Osteoblast (primary cell): Measurements from ENCODE around the gene SLC35C1. TPM values are rescaled to one million over a fixed set of nuclear protein-coding genes. Genes with fewer than 3 reads are reported as not detected.

Source experiments
- DNase-seq: peaks from one replicate; pipeline ENCODE4 v3.0.0; 2011; ENCODE audit warnings: low spot score, mixed read lengths; ENCODE audit not compliant: insufficient read length; ENCODE audit errors: missing footprints
- H2AFZ ChIP-seq: 2 replicates; pipeline ENCODE4 v1.6.0; 2011; ENCODE audit warnings: mild to moderate bottlenecking, low read length
- H3K27ac ChIP-seq: 2 replicates; pipeline ENCODE4 v1.5.1; 2011; ENCODE audit warnings: mild to moderate bottlenecking, low read depth, low read length, moderate library complexity
- H3K27me3 ChIP-seq: 2 replicates; pipeline ENCODE4 v1.6.0; 2012; ENCODE audit warnings: mild to moderate bottlenecking, control low read depth, inconsistent platforms, low read length, moderate library complexity; ENCODE audit not compliant: insufficient read depth
- H3K36me3 ChIP-seq: 2 replicates; pipeline ENCODE4 v1.5.1; 2011; ENCODE audit warnings: mild to moderate bottlenecking, low read length, control low read depth, moderate library complexity; ENCODE audit not compliant: insufficient read depth
- H3K4me1 ChIP-seq: 2 replicates; pipeline ENCODE4 v1.5.1; 2011; ENCODE audit warnings: mild to moderate bottlenecking, low read length, control low read depth, moderate library complexity; ENCODE audit not compliant: insufficient read depth
- H3K4me2 ChIP-seq: 2 replicates; pipeline ENCODE4 v1.6.0; 2011; ENCODE audit warnings: mild to moderate bottlenecking, low read length; ENCODE audit not compliant: insufficient read depth
- H3K4me3 ChIP-seq: fragments of 200-600 bp; sonication (generic); 3 replicates; pipeline ENCODE4 v1.5.1; 2012; ENCODE audit warnings: mild to moderate bottlenecking, low read length, inconsistent platforms; ENCODE audit not compliant: insufficient read depth
- H3K79me2 ChIP-seq: 2 replicates; pipeline ENCODE4 v1.6.0; 2012; ENCODE audit warnings: mild to moderate bottlenecking, low read length, control low read depth, inconsistent platforms; ENCODE audit not compliant: insufficient read depth
- H3K9me3 ChIP-seq: 2 replicates; pipeline ENCODE4 v1.5.1; 2011; ENCODE audit warnings: low read depth, low read length, control low read depth
- H4K20me1 ChIP-seq: 2 replicates; pipeline ENCODE4 v1.6.0; 2012; ENCODE audit warnings: mild to moderate bottlenecking, low read length, control low read depth; ENCODE audit not compliant: insufficient read depth
- CTCF ChIP-seq: IDR thresholded peaks from 2 replicates; pipeline ENCODE4 v1.5.1; 2011; ENCODE audit warnings: mild to moderate bottlenecking, low read depth, low read length, moderate library complexity; ENCODE audit errors: extremely low read depth
- total RNA-seq: library from RNA; depleted of rRNA; stranded (reverse); fragments of >200 nt; gene quantifications from 2 replicates; pipeline ENCODE4 v1.2.3, GENCODE V29; 2012

Gene SLC35C1
- total RNA-seq, 1 donor = 12.3 TPM

GRCh38 chr11:45855308-45855707, 50.4 kb downstream of the SLC35C1 start:
- DNase-seq = no peak
- peaks cover 31% of the 10 kb centered on the region for H4K20me1 ChIP-seq
- H3K27ac ChIP-seq = peak overlapping the region; percentile 56
- H3K4me3 ChIP-seq = no peak overlapping the region
- H3K36me3 ChIP-seq = peaks cover 7% of the 10 kb centered on the region
- H3K9me3 ChIP-seq = no peaks in the 10 kb centered on the region
- H3K27me3 ChIP-seq = no peaks in the 10 kb centered on the region
- peaks cover 43% of the 10 kb centered on the region for H3K4me1 ChIP-seq
- H3K79me2 ChIP-seq = peaks cover 52% of the 10 kb centered on the region
- TF ChIP-seq CTCF = no peak
- H3K4me2 ChIP-seq = no peak overlapping the region
- H2AFZ ChIP-seq = no peak overlapping the region

- peaks cover 14% of the 10 kb centered on the region for H3K36me3 ChIP-seq
- H2AFZ ChIP-seq = no peak overlapping the region
- no peaks in the 10 kb centered on the region for H3K27me3 ChIP-seq
- no peak overlapping the region for H3K4me3 ChIP-seq
- H3K27ac ChIP-seq = peak overlapping the region; percentile 56
- DNase-seq = no peak
- TF ChIP-seq CTCF = no peak
- H3K9me3 ChIP-seq = no peaks in the 10 kb centered on the region
- H3K79me2 ChIP-seq = peaks cover 44% of the 10 kb centered on the region
- peaks cover 23% of the 10 kb centered on the region for H4K20me1 ChIP-seq
- H3K4me2 ChIP-seq = no peak overlapping the region
- H3K4me1 ChIP-seq = peaks cover 40% of the 10 kb centered on the region
These were observed 51.1 kb downstream of the SLC35C1 start for GRCh38 chr11:45856044-45856468.

GRCh38 chr11:45857961-45858474, 53.1 kb downstream of the SLC35C1 start:
- no peak overlapping the region for H2AFZ ChIP-seq
- H3K79me2 ChIP-seq = peaks cover 26% of the 10 kb centered on the region
- peak; percentile 92 for DNase-seq
- peak overlapping the region; percentile 21 for H3K4me2 ChIP-seq
- peaks cover 10% of the 10 kb centered on the region for H4K20me1 ChIP-seq
- no peaks in the 10 kb centered on the region for H3K9me3 ChIP-seq
- H3K27ac ChIP-seq = peak overlapping the region; percentile 89
- TF ChIP-seq CTCF = no peak
- peaks cover 40% of the 10 kb centered on the region for H3K4me1 ChIP-seq
- H3K27me3 ChIP-seq = no peaks in the 10 kb centered on the region
- H3K4me3 ChIP-seq = no peak overlapping the region
- peaks cover 33% of the 10 kb centered on the region for H3K36me3 ChIP-seq

GRCh38 chr11:45858751-45859398, 53.9 kb downstream of the SLC35C1 start:
- Histone ChIP-seq H3K36me3 (peaks cover 42% of the 10 kb centered on the region), H3K4me2 (peak overlapping the region; percentile 57)
- TF ChIP-seq CTCF = no peak

More at GRCh38 chr11:45858751-45859398, 53.9 kb downstream of the SLC35C1 start:
- Histone ChIP-seq H3K27ac (peak overlapping the region; percentile 89), H2AFZ (no peak overlapping the region), H3K27me3 (no peaks in the 10 kb centered on the region), H3K4me1 (peaks cover 40% of the 10 kb centered on the region), H3K79me2 (peaks cover 18% of the 10 kb centered on the region), H3K4me3 (no peak overlapping the region), H3K9me3 (no peaks in the 10 kb centered on the region), H4K20me1 (peaks cover 1% of the 10 kb centered on the region)
- DNase-seq = no peak
